GM19438 (cell line): Measurements from ENCODE around the gene OSTN.

ENCODE experiments used
- ATAC-seq: cut with Tn5 transposase; IDR thresholded peaks from one replicate; pipeline ENCODE4 v1.9.1; 2021; ENCODE audit warnings: low read depth; ENCODE audit not compliant: unreplicated experiment

Gene OSTN

GRCh38 chr3:191302451-191302850 is 103.4 kb downstream of the OSTN start:
- ATAC-seq = no peak

DNA sequence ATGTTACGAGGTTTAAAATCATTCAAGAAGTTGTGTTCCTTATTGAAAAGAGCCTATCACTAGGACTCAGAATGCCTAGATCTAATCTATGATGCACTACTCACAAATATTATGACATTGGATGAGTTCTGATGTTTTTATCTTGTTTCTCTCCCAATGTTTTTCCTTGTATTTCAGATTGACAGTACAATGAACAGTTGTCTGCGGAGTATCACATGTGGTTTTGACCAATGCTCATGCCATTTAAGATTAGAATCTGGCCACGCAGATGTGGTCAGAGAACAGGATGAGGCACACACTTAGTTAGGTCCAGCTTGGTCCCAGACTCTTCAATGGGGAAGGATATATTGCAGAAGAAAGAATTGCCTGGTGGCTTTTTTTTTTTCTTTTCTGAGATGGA is 104.6 kb downstream of the OSTN start:
- ATAC-seq = no peak

DNA sequence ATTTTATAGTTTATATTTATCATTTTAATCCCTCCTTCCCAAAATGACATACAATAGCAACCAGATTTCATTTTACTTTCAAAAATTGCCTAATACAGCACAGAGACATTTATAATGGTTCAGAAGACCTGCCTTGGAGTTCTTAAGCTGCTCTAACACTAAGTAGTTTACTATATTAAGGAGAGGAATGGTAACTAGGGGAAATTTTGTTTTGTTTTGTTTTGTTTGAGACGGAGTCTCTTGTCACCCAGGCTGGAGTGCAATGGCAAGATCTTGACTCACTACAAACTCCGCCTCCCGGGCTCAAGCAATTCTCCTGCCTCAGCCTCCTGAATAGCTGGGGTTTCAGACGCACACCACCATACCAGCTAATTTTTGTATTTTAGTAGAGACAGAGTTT is 107.4 kb downstream of the OSTN start:
- no peak for ATAC-seq

DNA sequence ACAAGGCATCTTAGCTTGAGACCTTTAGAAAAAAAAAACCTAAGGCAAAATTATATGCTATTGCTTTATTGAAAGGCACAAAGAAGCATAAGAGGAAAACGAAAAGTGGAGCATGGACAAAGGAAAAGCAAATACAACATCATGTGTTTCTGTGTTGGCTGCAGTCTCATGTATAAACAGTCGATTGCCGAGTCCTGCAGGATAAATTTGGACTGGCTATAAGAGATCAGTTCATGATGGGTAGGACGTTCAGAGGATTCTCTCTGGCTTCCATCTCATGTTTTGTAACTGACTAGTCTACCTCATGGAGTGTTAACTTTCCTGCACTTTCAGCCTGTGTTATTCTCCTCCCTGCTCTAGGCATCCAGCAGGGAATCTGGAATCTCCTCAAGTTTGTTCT is 108.3 kb downstream of the OSTN start:
- no peak for ATAC-seq

DNA sequence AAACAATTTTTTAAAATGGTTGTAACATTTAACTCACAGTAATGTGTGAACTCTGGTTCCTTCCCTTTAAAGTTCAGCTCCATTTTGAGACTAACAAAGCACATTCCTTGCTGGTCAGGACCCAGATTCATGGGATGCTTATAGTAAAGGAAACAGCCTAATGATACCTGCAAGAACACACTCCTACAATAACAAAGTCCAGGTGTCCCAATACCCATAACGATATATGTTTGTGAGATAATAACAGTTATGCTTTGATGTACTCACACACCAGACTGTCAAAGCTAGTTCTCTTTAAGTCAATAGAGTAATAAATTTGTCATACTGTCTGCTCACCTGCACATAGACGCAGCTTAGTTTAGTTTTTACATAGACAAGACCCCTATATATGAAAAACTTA is 114.3 kb downstream of the OSTN start:
- ATAC-seq = no peak

DNA sequence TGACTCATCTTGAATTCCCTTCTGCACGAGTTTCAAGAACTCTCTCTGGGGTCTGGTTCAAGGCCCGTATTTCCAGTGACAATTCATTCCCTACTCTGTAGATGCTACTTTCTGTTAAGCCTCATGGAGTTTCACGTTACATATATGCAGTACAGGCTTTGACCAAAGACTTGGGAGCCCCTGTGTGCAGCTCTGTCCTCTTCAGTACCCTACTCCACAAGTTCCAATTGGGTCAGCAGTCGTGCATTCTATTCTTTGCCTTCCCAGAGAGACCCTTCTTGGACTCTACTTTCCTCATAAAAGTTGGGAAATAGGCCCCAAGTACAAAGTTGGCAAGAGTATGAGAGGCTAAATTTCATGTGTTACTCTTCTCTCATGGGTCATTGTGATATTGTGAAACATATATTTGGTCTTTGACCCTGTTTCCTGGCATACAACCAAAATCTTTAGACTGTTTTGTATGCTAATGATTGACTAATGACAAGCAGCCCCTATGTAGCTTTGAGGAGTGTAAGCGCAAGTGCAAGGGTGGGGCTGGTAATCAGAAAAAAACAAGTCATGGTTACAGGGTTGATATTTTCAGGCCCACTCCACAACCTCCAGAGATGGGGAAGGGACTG is 115.2 kb downstream of the OSTN start:
- no peak for ATAC-seq
